Stimulated activated CD4-positive, alpha-beta T cell treated with anti-CD3 and anti-CD28 coated beads, Interleukin-15, amount 100 ng/mL, for 24 hours (primary cell): ENCODE results near the gene NUP107.

Experiments
- DNase-seq: peaks from one replicate; pipeline ENCODE4 v3.0.0-alpha.2; 2020

NUP107 gene

GRCh38 chr12:68745376-68745903 lies 58.7 kb downstream of the NUP107 start:
- DNase-seq = no peak

- peak; percentile 96 for DNase-seq
These were observed 59.3 kb downstream of the NUP107 start, which contains the start of gene SLC35E3 for GRCh38 chr12:68745904-68746571. Gene SLC35E3 (plus strand): TSS chr12:68746176. CDS start chr12:68746378, 202 bp downstream.

GRCh38 chr12:68746572-68747180 lies 59.9 kb downstream of the NUP107 start:
- peak; percentile 45 for DNase-seq

GRCh38 chr12:68749443-68749842 lies 62.7 kb downstream of the NUP107 start:
- no peak for DNase-seq

GRCh38 chr12:68749861-68750260 lies 63.1 kb downstream of the NUP107 start:
- DNase-seq = no peak

GRCh38 chr12:68750506-68750905 lies 63.7 kb downstream of the NUP107 start:
- DNase-seq = no peak

- no peak for DNase-seq
These were observed 68.9 kb downstream of the NUP107 start for GRCh38 chr12:68755536-68756243.

GRCh38 chr12:68759852-68760251 lies 73.1 kb downstream of the NUP107 start:
- no peak for DNase-seq

- DNase-seq = no peak
These were observed 74.1 kb downstream of the NUP107 start for GRCh38 chr12:68760806-68761441.

GRCh38 chr12:68761442-68761812 lies 74.6 kb downstream of the NUP107 start:
- DNase-seq = no peak

- DNase-seq = no peak
These were observed 75.3 kb downstream of the NUP107 start for GRCh38 chr12:68761901-68762630.

- DNase-seq = no peak
These were observed 75.9 kb downstream of the NUP107 start for GRCh38 chr12:68762691-68763090.

- no peak for DNase-seq
These were observed 78.9 kb downstream of the NUP107 start for GRCh38 chr12:68765696-68766095.

- DNase-seq = no peak
These were observed 79.9 kb downstream of the NUP107 start for GRCh38 chr12:68766646-68767045.

- DNase-seq = no peak
These were observed 80.4 kb downstream of the NUP107 start for GRCh38 chr12:68767191-68767590.

- DNase-seq = no peak
These were observed 81.7 kb downstream of the NUP107 start for GRCh38 chr12:68768431-68768939.

- DNase-seq = no peak
These were observed 83.2 kb downstream of the NUP107 start for GRCh38 chr12:68769941-68770340.

- no peak for DNase-seq
These were observed 84.6 kb downstream of the NUP107 start for GRCh38 chr12:68771223-68771925.

- DNase-seq = no peak
These were observed 85.9 kb downstream of the NUP107 start for GRCh38 chr12:68772714-68773113.

- no peak for DNase-seq
These were observed 86.8 kb downstream of the NUP107 start for GRCh38 chr12:68773582-68773981.

- no peak for DNase-seq
These were observed 88.4 kb downstream of the NUP107 start for GRCh38 chr12:68775121-68775630.
